Lower leg skin (tissue), 3 donors: Measurements from ENCODE around the gene TCTN1.

Experiments
- POLR2A ChIP-seq, 2 donors: fragments of 450-650 bp; IDR thresholded peaks; one replicate each; pipeline ENCODE4 v1.6.1; 2016 to 2017; ENCODE audit warnings: antibody characterized with exemption in 2 of 2, mild to moderate bottlenecking in 1 of 2, moderate library complexity in 1 of 2
- TF ChIP-seq, protein P1 (sequence below), 3 donors: fragments of 450-650 bp; IDR thresholded peaks; one replicate each; pipeline ENCODE4 v1.5.1; 2016; ENCODE audit warnings: antibody characterized with exemption in 3 of 3, mild to moderate bottlenecking in 3 of 3, moderate library complexity in 2 of 3

DNA sequence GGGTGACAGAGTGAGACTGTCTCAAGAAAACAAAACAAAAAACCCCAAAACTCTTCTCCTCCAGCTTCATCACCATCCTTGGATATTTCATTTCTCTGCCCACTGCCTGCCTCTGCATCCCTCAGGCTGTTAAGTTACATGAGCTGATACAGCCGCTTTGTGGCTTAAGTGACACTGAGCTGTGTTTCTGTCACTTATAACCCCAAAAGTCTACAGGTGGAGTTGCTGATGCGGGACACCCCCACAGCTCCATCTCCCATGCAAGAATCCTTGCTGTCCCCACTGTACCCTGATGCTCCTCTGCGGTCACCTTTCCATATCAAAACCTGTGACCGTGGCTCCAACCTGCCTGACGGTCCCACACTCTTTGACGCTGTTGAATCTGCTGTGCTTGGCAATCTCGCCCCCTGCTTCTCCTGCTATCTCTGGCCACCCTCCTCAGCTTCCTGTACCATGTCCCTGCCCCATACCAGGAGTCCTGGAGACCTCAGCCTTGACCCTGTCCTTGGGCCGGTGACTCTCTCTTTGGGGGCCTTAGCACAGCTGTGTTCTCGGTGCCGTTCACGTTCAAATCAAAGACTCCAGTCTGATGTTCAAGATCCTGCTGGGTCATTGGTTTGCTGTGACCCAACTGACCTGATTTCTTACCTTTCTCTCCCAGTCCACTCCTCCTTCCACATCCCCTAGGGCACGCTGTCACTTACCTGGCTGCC is 54.7 kb downstream of the TCTN1 start:
- TF ChIP-seq, protein P1, sequence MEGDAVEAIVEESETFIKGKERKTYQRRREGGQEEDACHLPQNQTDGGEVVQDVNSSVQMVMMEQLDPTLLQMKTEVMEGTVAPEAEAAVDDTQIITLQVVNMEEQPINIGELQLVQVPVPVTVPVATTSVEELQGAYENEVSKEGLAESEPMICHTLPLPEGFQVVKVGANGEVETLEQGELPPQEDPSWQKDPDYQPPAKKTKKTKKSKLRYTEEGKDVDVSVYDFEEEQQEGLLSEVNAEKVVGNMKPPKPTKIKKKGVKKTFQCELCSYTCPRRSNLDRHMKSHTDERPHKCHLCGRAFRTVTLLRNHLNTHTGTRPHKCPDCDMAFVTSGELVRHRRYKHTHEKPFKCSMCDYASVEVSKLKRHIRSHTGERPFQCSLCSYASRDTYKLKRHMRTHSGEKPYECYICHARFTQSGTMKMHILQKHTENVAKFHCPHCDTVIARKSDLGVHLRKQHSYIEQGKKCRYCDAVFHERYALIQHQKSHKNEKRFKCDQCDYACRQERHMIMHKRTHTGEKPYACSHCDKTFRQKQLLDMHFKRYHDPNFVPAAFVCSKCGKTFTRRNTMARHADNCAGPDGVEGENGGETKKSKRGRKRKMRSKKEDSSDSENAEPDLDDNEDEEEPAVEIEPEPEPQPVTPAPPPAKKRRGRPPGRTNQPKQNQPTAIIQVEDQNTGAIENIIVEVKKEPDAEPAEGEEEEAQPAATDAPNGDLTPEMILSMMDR (IDR thresholded peaks at IDR 0.05): no peak
- TF ChIP-seq POLR2A (IDR thresholded peaks at IDR 0.05): no peak
